Keratinocyte (primary cell): Measurements from ENCODE around the gene CHD2. TPM values are rescaled to one million over a fixed set of nuclear protein-coding genes. Genes with fewer than 3 reads are reported as not detected.

Experiments
- DNase-seq: peaks from one replicate; pipeline ENCODE4 v3.0.0-alpha.2; 2011; ENCODE audit warnings: low read depth, missing footprints, low spot score
- FAIRE-seq: peaks from 2 replicates; lab custom pipeline; 2011; peaks lifted over from hg19 to GRCh38; lab: Jason Lieb, UNC
- H2AFZ ChIP-seq: 2 replicates; pipeline ENCODE4 v1.6.0; 2012; ENCODE audit warnings: low read length, control low read depth, inconsistent platforms; ENCODE audit not compliant: control insufficient read depth
- H3K27ac ChIP-seq: 2 replicates; pipeline ENCODE4 v1.5.1; 2011; ENCODE audit warnings: low read length; ENCODE audit not compliant: control insufficient read depth, insufficient read depth
- H3K27me3 ChIP-seq: 3 replicates; pipeline ENCODE4 v1.6.0; 2011; ENCODE audit warnings: low read length; ENCODE audit not compliant: control insufficient read depth, insufficient read depth; ENCODE audit errors: extremely low read depth
- H3K36me3 ChIP-seq, 2 experiments: 2 replicates in 1 of 2; 3 replicates in 1 of 2; pipeline ENCODE4 v1.5.1; 2011; ENCODE audit warnings: low read length in 2 of 2, mild to moderate bottlenecking in 1 of 2; ENCODE audit not compliant: control insufficient read depth in 2 of 2, insufficient read depth in 2 of 2; ENCODE audit errors: extremely low read depth in 1 of 2
- H3K4me1 ChIP-seq: 3 replicates; pipeline ENCODE4 v1.5.1; 2011; ENCODE audit warnings: low read length; ENCODE audit not compliant: control insufficient read depth, insufficient read depth; ENCODE audit errors: extremely low read depth
- H3K4me2 ChIP-seq: 3 replicates; pipeline ENCODE4 v1.6.0; 2011; ENCODE audit warnings: low read depth, low read length; ENCODE audit not compliant: control insufficient read depth, insufficient read depth; ENCODE audit errors: extremely low read depth
- H3K4me3 ChIP-seq, 3 experiments: fragments of 200-600 bp in 1 of 3; sonication (generic) in 1 of 3; 2 replicates in 2 of 3; 3 replicates in 1 of 3; pipeline ENCODE4 v1.5.1; 2011 to 2016; ENCODE audit warnings: low read length in 3 of 3, mild to moderate bottlenecking in 3 of 3, control low read depth in 2 of 3, inconsistent platforms in 1 of 3, low read depth in 1 of 3, mixed read lengths in 1 of 3, mixed run types in 1 of 3, moderate library complexity in 1 of 3; ENCODE audit not compliant: control insufficient read depth in 2 of 3, insufficient read depth in 2 of 3; ENCODE audit errors: extremely low read depth in 1 of 3
- H3K79me2 ChIP-seq: 2 replicates; pipeline ENCODE4 v1.6.0; 2012; ENCODE audit warnings: low read length; ENCODE audit not compliant: control insufficient read depth, insufficient read depth
- H3K9ac ChIP-seq: 3 replicates; pipeline ENCODE4 v1.6.0; 2011; ENCODE audit warnings: low read length; ENCODE audit not compliant: control insufficient read depth, insufficient read depth; ENCODE audit errors: extremely low read depth
- H3K9me1 ChIP-seq: 3 replicates; pipeline ENCODE4 v1.6.0; 2011; ENCODE audit warnings: low read length; ENCODE audit not compliant: control insufficient read depth, insufficient read depth; ENCODE audit errors: extremely low read depth
- H3K9me3 ChIP-seq: 2 replicates; pipeline ENCODE4 v1.5.1; 2012; ENCODE audit warnings: low read depth, low read length; ENCODE audit not compliant: control insufficient read depth
- H4K20me1 ChIP-seq: 3 replicates; pipeline ENCODE4 v1.6.0; 2011; ENCODE audit warnings: low read length; ENCODE audit not compliant: control insufficient read depth, insufficient read depth; ENCODE audit errors: extremely low read depth
- CTCF ChIP-seq, 3 experiments: IDR thresholded peaks in 1 of 3; conservative IDR thresholded peaks in 1 of 3; optimal IDR thresholded peaks in 1 of 3; 2 replicates in 2 of 3; 3 replicates in 1 of 3; pipeline versions ENCODE3 to v1.5.1; 2011; ENCODE audit warnings: low read length in 3 of 3, mild to moderate bottlenecking in 3 of 3, moderate library complexity in 2 of 3, control low read depth in 1 of 3, inconsistent platforms in 1 of 3; ENCODE audit not compliant: insufficient read depth in 2 of 3; ENCODE audit errors: extremely low read depth in 1 of 3
- EZH2 ChIP-seq: IDR thresholded peaks from one replicate; pipeline ENCODE4 v1.6.1; 2012; ENCODE audit warnings: inconsistent platforms, mild to moderate bottlenecking, low read length, moderate library complexity
- dilution Hi-C: fragments of 300-500 bp; cut with MboI; formaldehyde crosslinking; loops from one replicate; pipeline ENCODE4 v1.7.0; 2020; ENCODE audit warnings: low sequenced_read_pairs; ENCODE audit not compliant: extremely low pct_ligation_motif_present
- polyA plus RNA-seq, 5 experiments: library from polyadenylated mRNA; depleted of rRNA in 3 of 5; stranded (reverse) in 3 of 5; stranded (forward) in 1 of 5; unstranded in 1 of 5; fragments of >200 nt; gene quantifications; 1 replicate in 1 of 5; 2 replicates in 3 of 5; 3 replicates in 1 of 5; pipeline versions ENCODE4 v1.2.1 to v1.2.3, GENCODE V29; 2011 to 2012; ENCODE audit warnings: missing spikeins in 2 of 5, low read depth in 1 of 5, low replicate concordance in 1 of 5

Gene CHD2
- polyA plus RNA-seq, 1 donor (not counting 4 experiments of a cell fraction or from before 2014, with no cell fraction given): 62.0 TPM

- dilution Hi-C loops: no loop called here
- H3K79me2 ChIP-seq: peaks cover 2% of the 10 kb centered on the region
- no peak for FAIRE-seq
- H3K9me1 ChIP-seq: no peaks in the 10 kb centered on the region
- no peaks in the 10 kb centered on the region for H3K36me3 ChIP-seq
- H3K27me3 ChIP-seq: no peaks in the 10 kb centered on the region
- H4K20me1 ChIP-seq: no peaks in the 10 kb centered on the region
- H2AFZ ChIP-seq: no peak overlapping the region
- H3K4me1 ChIP-seq: peaks cover 15% of the 10 kb centered on the region
- TF ChIP-seq EZH2 (no peak), CTCF (optimal IDR thresholded peaks at IDR 0.05 in 1 of 3, IDR thresholded peaks at IDR 0.05 in 1 of 3, conservative IDR thresholded peaks at IDR 0.05 in 1 of 3; ENCODE audit: extremely low read depth in 1 of 3, insufficient read depth in 2 of 3, low read length in 3 of 3) (no peak)
- H3K4me3 ChIP-seq: no peak overlapping the region
- no peak for DNase-seq
- no peak overlapping the region for H3K9ac ChIP-seq
- H3K4me2 ChIP-seq: no peak overlapping the region
- no peaks in the 10 kb centered on the region for H3K9me3 ChIP-seq
- H3K27ac ChIP-seq: no peak overlapping the region
Measured at GRCh38 chr15:92877000-92877399, 23.1 kb upstream of the CHD2 start.

GRCh38 chr15:92877416-92877815 is 22.7 kb upstream of the CHD2 start:
- Histone ChIP-seq H3K79me2 (peaks cover 2% of the 10 kb centered on the region), H3K36me3 (no peaks in the 10 kb centered on the region), H3K9ac (no peak overlapping the region), H3K4me2 (no peak overlapping the region), H2AFZ (no peak overlapping the region), H3K4me3 (no peak overlapping the region), H3K9me3 (no peaks in the 10 kb centered on the region), H3K27ac (no peak overlapping the region), H4K20me1 (no peaks in the 10 kb centered on the region), H3K27me3 (no peaks in the 10 kb centered on the region), H3K9me1 (no peaks in the 10 kb centered on the region), H3K4me1 (peaks cover 16% of the 10 kb centered on the region)
- FAIRE-seq (no peak), DNase-seq (no peak)
- TF ChIP-seq EZH2 (no peak), CTCF (optimal IDR thresholded peaks at IDR 0.05 in 1 of 3, IDR thresholded peaks at IDR 0.05 in 1 of 3, conservative IDR thresholded peaks at IDR 0.05 in 1 of 3; ENCODE audit: extremely low read depth in 1 of 3, insufficient read depth in 2 of 3, low read length in 3 of 3) (no peak)
- dilution Hi-C loops: no loop called here
